ENCODE measurements around the gene PAK3. TPM values are rescaled to one million over a fixed set of nuclear protein-coding genes. Genes with fewer than 3 reads are reported as not detected.

PAK3 gene
- total RNA-seq: 1 to 10 TPM; 1.1 to 1.4 TPM
- under 1 TPM; 0.10 to 0.18 TPM for polyA plus RNA-seq
- long read RNA-seq, donor 1: 0 reads
- long read RNA-seq, donor 2: 0 reads
- long read RNA-seq, donor 3: 0 reads
- long read RNA-seq, donor 4: 0 reads
- long read RNA-seq, donor 5: 0 reads

- DNase-seq (peak; percentile 31 to 49 (median 38)), ATAC-seq (ENCODE audit: insufficient read depth, low FRiP score) (peak; percentile 71)
- Histone ChIP-seq H3K9me3 (ENCODE audit: control insufficient read depth in 4 of 4, insufficient read depth in 3 of 4, low read length in 3 of 4) (no peaks in the 10 kb centered on the region), H3K27me3 (ENCODE audit: control insufficient read depth in 3 of 3, insufficient read depth in 3 of 3, low read length in 2 of 3) (peaks cover 5 to 67% (median 59%) of the 10 kb centered on the region in 3 donors), H3K36me3 (ENCODE audit: control insufficient read depth in 4 of 4, insufficient read depth in 4 of 4, low read length in 4 of 4) (no peaks in the 10 kb centered on the region), H3K4me1 (ENCODE audit: control insufficient read depth in 5 of 5, insufficient read depth in 5 of 5, low read length in 5 of 5) (no peaks in the 10 kb centered on the region), H3K27ac (ENCODE audit: low read depth in 1 of 2, low read length in 1 of 2) (peak within 1 kb of the TSS in 1 of 2 donors; percentile 28), H3K9ac (ENCODE audit: insufficient read depth in 1 of 2, low read length in 2 of 2) (no peak within 1 kb of the TSS), H3K4me3 (peak within 1 kb of the TSS; percentile 7)
- TF ChIP-seq CTCF (IDR thresholded peaks at IDR 0.05; ENCODE audit: control extremely low read depth, extremely low read depth): no peak
- 3 to 19% methylated on average over 22 to 51 of the region's 51 CpGs for WGBS, 2 donors
Observed at GRCh38 chrX:111095974-111096895, at the start of gene PAK3. PAK3 (plus strand) TSS chrX:111096191; CDS start chrX:111123104, 26,913 bp downstream.

GRCh38 chrX:111047575-111047974 is 48.4 kb upstream of the PAK3 start:
- ATAC-seq (ENCODE audit: insufficient read depth, low FRiP score): no peak
- H3K36me3 ChIP-seq (ENCODE audit: control insufficient read depth in 4 of 4, insufficient read depth in 4 of 4, low read length in 4 of 4): no peaks in the 10 kb centered on the region
- H3K27me3 ChIP-seq (ENCODE audit: control insufficient read depth in 3 of 3, insufficient read depth in 3 of 3, low read length in 2 of 3): peaks cover 0 to 40% (median 19%) of the 10 kb centered on the region in 3 donors
- H3K4me1 ChIP-seq (ENCODE audit: control insufficient read depth in 5 of 5, insufficient read depth in 5 of 5, low read length in 5 of 5): no peaks in the 10 kb centered on the region
- WGBS, 2 donors: 51 to 61% methylated on average over 4 of the region's 4 CpGs
- H3K4me3 ChIP-seq: no peak overlapping the region
- H3K27ac ChIP-seq (ENCODE audit: low read depth in 1 of 2, low read length in 1 of 2): no peak overlapping the region
- H3K9me3 ChIP-seq (ENCODE audit: control insufficient read depth in 4 of 4, insufficient read depth in 3 of 4, low read length in 3 of 4): no peaks in the 10 kb centered on the region
- DNase-seq: peak in 1 of 3 donors; percentile 0
- no peak overlapping the region for H3K9ac ChIP-seq (ENCODE audit: insufficient read depth in 1 of 2, low read length in 2 of 2)
- no peak for TF ChIP-seq CTCF (IDR thresholded peaks at IDR 0.05; ENCODE audit: control extremely low read depth, extremely low read depth)

GRCh38 chrX:111052478-111052877 is 43.5 kb upstream of the PAK3 start:
- no peak for TF ChIP-seq CTCF (IDR thresholded peaks at IDR 0.05; ENCODE audit: control extremely low read depth, extremely low read depth)
- DNase-seq (no peak), ATAC-seq (ENCODE audit: insufficient read depth, low FRiP score) (no peak)
- H3K9me3 ChIP-seq (ENCODE audit: control insufficient read depth in 4 of 4, insufficient read depth in 3 of 4, low read length in 3 of 4): no peaks in the 10 kb centered on the region
- H3K4me1 ChIP-seq (ENCODE audit: control insufficient read depth in 5 of 5, insufficient read depth in 5 of 5, low read length in 5 of 5): no peaks in the 10 kb centered on the region
- no peaks in the 10 kb centered on the region for H3K36me3 ChIP-seq (ENCODE audit: control insufficient read depth in 4 of 4, insufficient read depth in 4 of 4, low read length in 4 of 4)
- H3K27ac ChIP-seq (ENCODE audit: low read depth in 1 of 2, low read length in 1 of 2): no peak overlapping the region
- no peak overlapping the region for H3K9ac ChIP-seq (ENCODE audit: insufficient read depth in 1 of 2, low read length in 2 of 2)
- H3K27me3 ChIP-seq (ENCODE audit: control insufficient read depth in 3 of 3, insufficient read depth in 3 of 3, low read length in 2 of 3): peaks cover 0 to 30% (median 11%) of the 10 kb centered on the region in 3 donors
- no peak overlapping the region for H3K4me3 ChIP-seq
